IMR-90 (cell line): ENCODE data around the gene NCDN. TPM values are rescaled to one million over a fixed set of nuclear protein-coding genes. Genes with fewer than 3 reads are reported as not detected.

Experiments
- ATAC-seq: fragments of 200-7000 bp; cut with Tn5 transposase; 2 replicates; pipeline ENCODE4 v1.9.1; 2020; ENCODE audit warnings: low read depth, mild to moderate bottlenecking, moderate library complexity
- BruUV-seq: library from RNA; stranded (reverse); fragments of 400-500 nt; replicated peaks from 2 replicates; lab custom pipeline; 2021; lab: Mats Ljungman, UMichigan
- CTCF ChIA-PET: fragments of 300-600 bp; formaldehyde crosslinking; extraction: SDS; loops from one replicate; lab custom pipeline; 2021; ENCODE audit warnings: antibody characterized with exemption; lab: Yijun Ruan, JAX
- POLR2A ChIA-PET: fragments of 300-600 bp; sonication (Branson Sonifier 250); formaldehyde crosslinking; loops from one replicate; lab custom pipeline; 2022; ENCODE audit warnings: antibody characterized with exemption; ENCODE audit not compliant: unreplicated experiment; lab: Charles Lee
- DNase-seq: peaks from one replicate; pipeline ENCODE4 v3.0.0; 2013
- H2AFZ ChIP-seq: replicated peaks from 2 replicates; pipeline ENCODE3; 2013; ENCODE audit warnings: low read length, mild to moderate bottlenecking; ENCODE audit not compliant: poor library complexity
- H2AK5ac ChIP-seq: 2 replicates; pipeline ENCODE4 v1.6.1; 2013; ENCODE audit warnings: low read depth, low read length, inconsistent platforms
- H2AK9ac ChIP-seq: replicated peaks from 2 replicates; pipeline ENCODE3; 2013; ENCODE audit warnings: mild to moderate bottlenecking, low read depth, low read length, moderate library complexity; ENCODE audit not compliant: poor library complexity
- H2BK120ac ChIP-seq: 2 replicates; pipeline ENCODE4 v1.6.1; 2013; ENCODE audit warnings: low read depth, low read length, inconsistent platforms
- H2BK15ac ChIP-seq: 3 replicates; pipeline ENCODE4 v1.6.1; 2013; ENCODE audit warnings: low read depth, low read length, inconsistent platforms
- H2BK20ac ChIP-seq: 2 replicates; pipeline ENCODE4 v1.6.1; 2013; ENCODE audit warnings: low read depth, mild to moderate bottlenecking, inconsistent platforms, low read length, moderate library complexity
- H2BK5ac ChIP-seq: 2 replicates; pipeline ENCODE4 v1.6.1; 2013; ENCODE audit warnings: mild to moderate bottlenecking, low read depth, low read length, inconsistent platforms; ENCODE audit not compliant: poor library complexity, severe bottlenecking
- H3K14ac ChIP-seq: replicated peaks from 2 replicates; pipeline ENCODE4 v1.6.1; 2013; ENCODE audit warnings: low read depth, low read length, inconsistent platforms
- H3K18ac ChIP-seq: 2 replicates; pipeline ENCODE4 v1.6.1; 2013; ENCODE audit warnings: low read depth, low read length, control low read depth
- H3K23ac ChIP-seq: 2 replicates; pipeline ENCODE4 v1.6.1; 2013; ENCODE audit warnings: low read depth, low read length, inconsistent platforms
- H3K27ac ChIP-seq: 2 replicates; pipeline ENCODE4 v1.5.1; 2013; ENCODE audit warnings: mild to moderate bottlenecking, control low read depth, low read length; ENCODE audit not compliant: insufficient read depth
- H3K27me3 ChIP-seq: 2 replicates; pipeline ENCODE4 v1.6.1; 2013; ENCODE audit warnings: low read length; ENCODE audit not compliant: control insufficient read depth, insufficient read depth
- H3K36me3 ChIP-seq: 2 replicates; pipeline ENCODE4 v1.6.1; 2013; ENCODE audit warnings: low read length, mixed read lengths; ENCODE audit not compliant: control insufficient read depth, insufficient read depth
- H3K4ac ChIP-seq: 2 replicates; pipeline ENCODE4 v1.6.1; 2013; ENCODE audit warnings: low read depth, low read length, inconsistent platforms
- H3K4me1 ChIP-seq: 2 replicates; pipeline ENCODE4 v1.6.1; 2013; ENCODE audit warnings: low read length, mixed read lengths; ENCODE audit not compliant: control insufficient read depth, insufficient read depth
- H3K4me2 ChIP-seq: 2 replicates; pipeline ENCODE4 v1.6.1; 2013; ENCODE audit warnings: low read depth, mild to moderate bottlenecking, control low read depth, low read length, moderate library complexity
- H3K4me3 ChIP-seq: 2 replicates; pipeline ENCODE4 v1.5.1; 2013; ENCODE audit warnings: low read depth, mild to moderate bottlenecking, control low read depth, low read length, moderate library complexity; ENCODE audit not compliant: insufficient read depth
- H3K56ac ChIP-seq: 2 replicates; pipeline ENCODE4 v1.6.1; 2013; ENCODE audit warnings: low read length, inconsistent platforms; ENCODE audit not compliant: insufficient read depth; ENCODE audit errors: extremely low read depth
- H3K79me1 ChIP-seq, 2 experiments: 2 replicates each; pipeline ENCODE4 v1.6.1; 2013; ENCODE audit warnings: low read length in 2 of 2, inconsistent platforms in 1 of 2, low read depth in 1 of 2
- H3K9ac ChIP-seq: 2 replicates; pipeline ENCODE4 v1.6.1; 2013; ENCODE audit warnings: low read depth, low read length, control low read depth
- H3K9me1 ChIP-seq: 2 replicates; pipeline ENCODE4 v1.6.1; 2013; ENCODE audit warnings: low read length, inconsistent platforms; ENCODE audit not compliant: insufficient read depth
- H3K9me3 ChIP-seq: 2 replicates; pipeline ENCODE4 v1.6.1; 2013; ENCODE audit warnings: low read length; ENCODE audit not compliant: control insufficient read depth, insufficient read depth
- H4K20me1 ChIP-seq: 2 replicates; pipeline ENCODE4 v1.6.1; 2013; ENCODE audit warnings: low read length, inconsistent platforms; ENCODE audit not compliant: insufficient read depth
- H4K5ac ChIP-seq: 2 replicates; pipeline ENCODE4 v1.6.1; 2013; ENCODE audit warnings: mild to moderate bottlenecking, low read depth, low read length, control low read depth
- H4K8ac ChIP-seq, 2 experiments: 2 replicates each; pipeline ENCODE4 v1.6.1; 2013; ENCODE audit warnings: low read depth in 2 of 2, low read length in 2 of 2, control low read depth in 1 of 2, inconsistent platforms in 1 of 2
- H4K91ac ChIP-seq: 2 replicates; pipeline ENCODE4 v1.6.1; 2013; ENCODE audit warnings: low read depth, low read length, inconsistent platforms; ENCODE audit not compliant: insufficient read depth
- MAZ ChIP-seq: IDR thresholded peaks from 2 replicates; pipeline ENCODE4 v1.6.1; 2012; ENCODE audit warnings: low read depth, mild to moderate bottlenecking, low read length, improper control_type of control experiment, moderate library complexity, borderline replicate concordance
- NFE2L2 ChIP-seq: fragments of 150-350 bp; IDR thresholded peaks from 2 replicates; pipeline ENCODE4 v1.6.1; 2016; ENCODE audit warnings: low read depth, mild to moderate bottlenecking, low read length
- RCOR1 ChIP-seq: IDR thresholded peaks from 2 replicates; pipeline ENCODE4 v1.6.1; 2012; ENCODE audit warnings: mild to moderate bottlenecking, low read length, improper control_type of control experiment; ENCODE audit not compliant: insufficient replicate concordance
- WGBS, 2 experiments: methylation state at CpG; one replicate each; pipeline versions ENCODE4 v1.1.5 to v1.1.7; 2013; ENCODE audit warnings: missing lambda C conversion rate in 2 of 2; ENCODE audit not compliant: insufficient read length in 1 of 2; ENCODE audit errors: extremely low coverage in 2 of 2; 5-methylcytosine and 5-hydroxymethylcytosine counted together
- dilution Hi-C: fragments of 300-500 bp; cut with HindIII; formaldehyde crosslinking; loops from one replicate; pipeline ENCODE4 v1.14.3; 2018; ENCODE audit warnings: low sequenced_read_pairs; ENCODE audit not compliant: unreplicated experiment
- in situ Hi-C: fragments of 300-500 bp; cut with MboI; formaldehyde crosslinking; loops from 3 replicates; pipeline ENCODE4 v1.14.3; 2019; ENCODE audit warnings: low sequenced_read_pairs, inconsistent platforms, mixed read lengths
- intact Hi-C: fragments of 100-400 bp; cut with micrococcal nuclease; formaldehyde crosslinking; loops from 2 replicates; pipeline ENCODE4 v1.10.0; 2022
- polyA plus RNA-seq, 3 experiments: library from polyadenylated mRNA; depleted of rRNA; stranded (reverse); fragments of >200 nt; gene quantifications; 2 replicates each; pipeline ENCODE4 v1.2.3, GENCODE V29; 2012; ENCODE audit warnings: low replicate concordance in 1 of 3
- total RNA-seq: library from RNA; depleted of rRNA; stranded (reverse); fragments of >200 nt; gene quantifications from 2 replicates; pipeline ENCODE4 v1.2.3, GENCODE V29; 2012

The NCDN gene
- total and polyA plus RNA-seq, 2 of the 4 experiments (the other 2 are of a cell fraction), result 10.0 to 38.8 TPM

GRCh38 chr1:35586808-35587207 is 29.2 kb downstream of the NCDN start:
- Histone ChIP-seq H3K27ac (no peak overlapping the region), H2AFZ (no peak overlapping the region), H4K91ac (no peak overlapping the region), H4K8ac (no peak overlapping the region), H3K4me2 (no peak overlapping the region), H3K56ac (no peak overlapping the region), H3K9me1 (peaks cover 14% of the 10 kb centered on the region), H3K36me3 (no peaks in the 10 kb centered on the region), H3K23ac (no peak overlapping the region), H4K5ac (no peak overlapping the region), H3K27me3 (no peaks in the 10 kb centered on the region), H3K18ac (no peak overlapping the region), H4K20me1 (no peaks in the 10 kb centered on the region), H3K4me1 (no peaks in the 10 kb centered on the region), H2AK5ac (no peak overlapping the region), H3K9me3 (no peaks in the 10 kb centered on the region), H2BK20ac (no peak overlapping the region), H2BK120ac (no peak overlapping the region), H2BK15ac (no peak overlapping the region), H3K4me3 (no peak overlapping the region), H3K14ac (no peak overlapping the region), H2AK9ac (no peak overlapping the region), H3K79me1 (no peaks in the 10 kb centered on the region), H2BK5ac (no peak overlapping the region), H3K9ac (no peak overlapping the region), H3K4ac (no peak overlapping the region)
- intact Hi-C loops (no loop called here), in situ Hi-C loops (no loop called here), dilution Hi-C loops (no loop called here)
- no peak for ATAC-seq
- 100% methylated on average over 1 of the region's 7 CpGs; no CpG with 5 or more reads in 1 of the 2 experiments for WGBS, 2 experiments
- BruUV-seq, result no TSS peak
- ChIA-PET CTCF (no interaction called here), POLR2A (no interaction called here)
- DNase-seq, result no peak
- TF ChIP-seq NFE2L2 (no peak), RCOR1 (no peak), MAZ (no peak)
